LNCaP clone FGC (cell line): ENCODE results near the gene BASP1.
"Not testable (repeated sequence)": the region's sequence is repeated elsewhere in the genome, so short reads cannot be mapped to it uniquely, and the experiment has no call there.

Experiments
- DNase-seq: peaks from one replicate; pipeline ENCODE4 v3.0.0-alpha.2; 2011; ENCODE audit warnings: low read depth
- H3K4me3 ChIP-seq: 2 replicates; pipeline ENCODE4 v1.5.1; 2011; ENCODE audit warnings: mild to moderate bottlenecking, low read depth, low read length, control low read depth
- CTCF ChIP-seq: IDR thresholded peaks from 2 replicates; pipeline ENCODE4 v1.5.1; 2012; ENCODE audit warnings: mild to moderate bottlenecking; ENCODE audit not compliant: control insufficient read depth, insufficient read depth; ENCODE audit errors: extremely low read depth

BASP1 gene

GRCh38 chr5:17258431-17258830 lies 41.0 kb downstream of the BASP1 start:
- TF ChIP-seq CTCF = no peak
- no peak for DNase-seq
- no peak overlapping the region for H3K4me3 ChIP-seq

- not testable (repeated sequence) for H3K4me3 ChIP-seq, DNase-seq
Observed at GRCh38 chr5:17259012-17259411, 41.6 kb downstream of the BASP1 start.

- no peak for DNase-seq
- TF ChIP-seq CTCF = no peak
- no peak overlapping the region for H3K4me3 ChIP-seq
Observed at GRCh38 chr5:17259630-17260257, 42.3 kb downstream of the BASP1 start.

GRCh38 chr5:17260549-17260948 lies 43.1 kb downstream of the BASP1 start:
- no peak for DNase-seq
- no peak for TF ChIP-seq CTCF
- no peak overlapping the region for H3K4me3 ChIP-seq

- no peak overlapping the region for H3K4me3 ChIP-seq
- no peak for TF ChIP-seq CTCF
- no peak for DNase-seq
Observed at GRCh38 chr5:17261075-17261474, 43.6 kb downstream of the BASP1 start.

- DNase-seq = no peak
- no peak overlapping the region for H3K4me3 ChIP-seq
- no peak for TF ChIP-seq CTCF
Observed at GRCh38 chr5:17265041-17265440, 47.6 kb downstream of the BASP1 start.

GRCh38 chr5:17267106-17267505 lies 49.7 kb downstream of the BASP1 start:
- no peak for TF ChIP-seq CTCF
- H3K4me3 ChIP-seq = no peak overlapping the region
- DNase-seq = no peak

GRCh38 chr5:17269201-17269600 lies 51.8 kb downstream of the BASP1 start:
- no peak for TF ChIP-seq CTCF
- no peak for DNase-seq
- H3K4me3 ChIP-seq = no peak overlapping the region
